ENCODE results near the gene TNN. TPM values are rescaled to one million over a fixed set of nuclear protein-coding genes. Genes with fewer than 3 reads are reported as not detected.

TNN gene
- total and polyA plus RNA-seq, 10 of the 15 experiments (the other 5 are each of a cell fraction or from before 2014, with no cell fraction given) = 0.05 to 0.17 (median 0.11) TPM

DNA sequence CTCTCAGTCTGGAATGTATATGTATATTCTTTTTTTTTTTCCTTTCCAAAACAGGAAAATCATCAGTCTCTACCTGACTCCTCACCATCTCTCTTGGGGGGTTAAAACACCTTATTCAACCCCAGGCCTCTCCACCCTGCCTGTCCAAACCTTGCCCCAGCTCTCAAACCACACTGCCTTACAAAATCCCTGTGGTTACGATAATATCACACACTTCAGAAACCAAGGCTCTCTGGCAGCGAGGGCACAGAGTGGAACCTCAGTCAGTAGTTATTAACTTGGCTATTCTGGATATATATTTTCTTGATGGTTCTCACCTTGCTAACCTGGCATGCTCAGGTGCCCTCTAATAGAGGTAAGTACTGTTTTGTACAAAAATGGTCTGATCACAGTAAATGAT, 100.2 kb downstream of the TNN start:
- intact Hi-C loops (cut with micrococcal nuclease; ENCODE audit: unreplicated experiment) = no loop called here
- Histone ChIP-seq H3K27me3 (replicated peaks in 1 of 2; ENCODE audit: control insufficient read depth in 2 of 2, insufficient read depth in 2 of 2, low read length in 1 of 2) (no peaks in the 10 kb centered on the region), H3K79me2 (ENCODE audit: control insufficient read depth, insufficient read depth, low read length) (no peaks in the 10 kb centered on the region), H3K4me1 (ENCODE audit: control insufficient read depth, insufficient read depth, low read length) (no peaks in the 10 kb centered on the region), H3K9me3 (replicated peaks; ENCODE audit: control insufficient read depth, insufficient read depth, low read length) (no peaks in the 10 kb centered on the region), H3K27ac (ENCODE audit: control insufficient read depth, insufficient read depth) (no peak overlapping the region), H3K36me3 (ENCODE audit: control insufficient read depth in 2 of 2, insufficient read depth in 2 of 2, low read length in 1 of 2) (peaks cover 7 to 31% of the 10 kb centered on the region in 2 experiments), H3K4me2 (ENCODE audit: control insufficient read depth, insufficient read depth) (no peak overlapping the region), H2AFZ (ENCODE audit: control insufficient read depth, low read depth, low read length) (no peak overlapping the region), H3K9ac (ENCODE audit: control insufficient read depth, insufficient read depth, low read length) (no peak overlapping the region), H3K4me3 (no peak overlapping the region), H4K20me1 (ENCODE audit: control insufficient read depth, insufficient read depth) (no peaks in the 10 kb centered on the region)
- RAD21 ChIA-PET (ENCODE audit: unreplicated experiment) = no interaction called here
- DNase-seq (ENCODE audit: low read depth, low spot score) = no peak
- no peak for ATAC-seq
- CTCF ChIA-PET = interaction anchor here (1.4 kb wide), 1 partner anchor 151 kb away, joined by 5 read pairs; no protein-coding TSS in a partner anchor
- POLR2A ChIA-PET = interaction anchor here (1.3 kb wide), 1 partner anchor 19 kb away, joined by 3 read pairs; no protein-coding TSS in a partner anchor
- SMC1A ChIA-PET (ENCODE audit: uncharacterized antibody, unreplicated experiment) = interaction anchor here (2.3 to 4.2 kb wide), 2 partner anchors 9 to 12 kb away, joined by 6 to 20 read pairs; no protein-coding TSS in a partner anchor
- no TSS peak for BruUV-seq (replicated peaks)
- TF ChIP-seq REST (IDR thresholded peaks at IDR 0.05; ENCODE audit: low read depth, low read length) (no peak), DPF2 (IDR thresholded peaks at IDR 0.05) (no peak), PML (IDR thresholded peaks at IDR 0.05; ENCODE audit: low read length) (no peak), BCLAF1 (IDR thresholded peaks at IDR 0.05) (no peak), TARDBP (IDR thresholded peaks at IDR 0.05; ENCODE audit: borderline replicate concordance) (no peak), NFYB (IDR thresholded peaks at IDR 0.05; ENCODE audit: insufficient read depth, low read depth, low read length) (no peak), LARP7 (IDR thresholded peaks at IDR 0.05) (no peak), IRF4 (IDR thresholded peaks at IDR 0.05; ENCODE audit: low read depth, low read length) (no peak), YY1 (IDR thresholded peaks at IDR 0.05; ENCODE audit: low read depth, low read length) (no peak), ZSCAN29 (IDR thresholded peaks at IDR 0.05) (no peak), USF2 (IDR thresholded peaks at IDR 0.05; ENCODE audit: borderline replicate concordance, low read depth, low read length) (no peak), GATAD2B (conservative IDR thresholded peaks at IDR 0.05; ENCODE audit: low read depth) (no peak), POLR2AphosphoS5 (IDR thresholded peaks at IDR 0.05; ENCODE audit: low read length) (no peak)
- TF ChIP-seq, protein P1, sequence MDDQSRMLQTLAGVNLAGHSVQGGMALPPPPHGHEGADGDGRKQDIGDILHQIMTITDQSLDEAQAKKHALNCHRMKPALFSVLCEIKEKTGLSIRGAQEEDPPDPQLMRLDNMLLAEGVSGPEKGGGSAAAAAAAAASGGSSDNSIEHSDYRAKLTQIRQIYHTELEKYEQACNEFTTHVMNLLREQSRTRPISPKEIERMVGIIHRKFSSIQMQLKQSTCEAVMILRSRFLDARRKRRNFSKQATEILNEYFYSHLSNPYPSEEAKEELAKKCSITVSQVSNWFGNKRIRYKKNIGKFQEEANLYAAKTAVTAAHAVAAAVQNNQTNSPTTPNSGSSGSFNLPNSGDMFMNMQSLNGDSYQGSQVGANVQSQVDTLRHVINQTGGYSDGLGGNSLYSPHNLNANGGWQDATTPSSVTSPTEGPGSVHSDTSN (IDR thresholded peaks at IDR 0.05; ENCODE audit: insufficient replicate concordance, low read depth, low read length) = no peak
- FAIRE-seq = no peak
- WGBS (ENCODE audit: insufficient coverage, insufficient replicate concordance, low lambda C conversion rate, missing lambda C conversion rate) = 95% methylated on average over 2 of the region's 2 CpGs
- in situ Hi-C loops (cut with MboI) = no loop called here

Data from GM12878 (cell line).